Activated CD4-positive, alpha-beta T cell treated with anti-CD3 and anti-CD28 coated beads, Interleukin-2, amount 50 U/mL, for 16 hours (primary cell): ENCODE measurements around the gene S100Z.
A peak's percentile ranks its signal among the peaks of the same experiment; 100 is the strongest.
"Not testable (repeated sequence)": the region's sequence is repeated elsewhere in the genome, so short reads cannot be mapped to it uniquely, and the experiment has no call there.

Source experiments
- DNase-seq: peaks from one replicate; pipeline ENCODE4 v3.0.0-alpha.2; 2020

The S100Z gene

DNA sequence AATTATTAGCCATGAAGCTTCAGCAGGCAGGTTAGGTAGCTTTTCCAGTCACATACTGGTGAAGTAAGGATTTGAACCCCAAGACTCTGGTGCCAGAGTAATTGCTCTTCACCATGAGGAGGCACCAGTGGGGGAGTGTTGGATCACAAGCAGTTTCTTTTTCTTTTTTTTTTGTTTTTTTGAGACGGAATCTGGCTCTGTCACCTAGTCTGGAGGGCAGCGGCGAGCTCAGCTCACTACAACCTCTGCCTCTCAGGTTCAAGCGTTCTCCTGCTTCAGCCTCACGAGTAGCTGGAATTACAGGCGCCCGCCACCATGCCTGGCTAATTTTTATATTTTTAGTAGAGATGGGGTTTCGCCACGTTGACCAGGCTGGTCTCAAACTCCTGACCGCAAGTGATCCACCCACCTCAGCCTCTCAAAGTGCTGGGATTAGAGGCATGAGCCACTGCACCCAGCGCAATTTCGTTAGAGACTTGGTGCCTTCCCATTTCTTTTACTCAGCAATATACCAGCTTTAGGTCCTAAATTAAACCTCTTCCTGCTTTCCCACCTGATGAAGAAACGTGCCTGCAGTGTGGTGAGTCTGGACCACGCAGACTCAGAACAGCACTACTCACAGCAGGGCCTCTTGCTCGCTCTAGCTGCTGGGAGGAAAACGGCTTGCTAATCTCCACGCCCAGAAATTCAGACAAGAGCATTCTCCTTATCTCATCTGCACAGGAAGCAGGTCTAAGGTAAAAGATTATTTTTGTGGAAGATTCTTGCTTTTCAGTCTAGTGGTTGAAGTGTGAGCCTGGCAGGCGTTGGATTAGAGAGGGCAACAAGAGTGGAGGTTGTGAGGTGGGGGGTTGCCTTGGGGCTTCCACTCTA, at the start of gene S100Z:
TSS of gene S100Z (plus strand) at position 596 of the 873 bp plus-strand sequence. CDS start 25,346 bp downstream, outside the sequence.
- peak; percentile 68 for DNase-seq

DNA sequence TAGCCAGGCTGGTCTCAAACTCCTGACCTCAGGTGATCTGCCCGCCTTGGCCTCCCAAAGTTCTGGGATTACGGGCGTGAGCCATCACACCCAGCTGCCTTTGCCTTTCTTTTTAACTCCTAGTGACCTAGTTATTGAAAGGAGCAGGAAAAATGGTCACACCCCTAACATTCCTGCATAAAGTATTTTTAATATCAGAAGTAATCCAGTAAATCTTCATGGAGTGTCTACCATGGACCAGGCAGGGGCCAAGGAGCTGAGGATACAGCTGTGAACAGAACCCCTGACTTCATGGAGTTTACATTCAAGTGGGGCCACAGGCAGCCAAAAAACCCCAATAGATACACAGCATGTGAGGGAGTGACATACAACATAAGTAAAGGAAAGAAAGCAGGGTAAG, 49.2 kb upstream of the S100Z start:
- no peak for DNase-seq

DNA sequence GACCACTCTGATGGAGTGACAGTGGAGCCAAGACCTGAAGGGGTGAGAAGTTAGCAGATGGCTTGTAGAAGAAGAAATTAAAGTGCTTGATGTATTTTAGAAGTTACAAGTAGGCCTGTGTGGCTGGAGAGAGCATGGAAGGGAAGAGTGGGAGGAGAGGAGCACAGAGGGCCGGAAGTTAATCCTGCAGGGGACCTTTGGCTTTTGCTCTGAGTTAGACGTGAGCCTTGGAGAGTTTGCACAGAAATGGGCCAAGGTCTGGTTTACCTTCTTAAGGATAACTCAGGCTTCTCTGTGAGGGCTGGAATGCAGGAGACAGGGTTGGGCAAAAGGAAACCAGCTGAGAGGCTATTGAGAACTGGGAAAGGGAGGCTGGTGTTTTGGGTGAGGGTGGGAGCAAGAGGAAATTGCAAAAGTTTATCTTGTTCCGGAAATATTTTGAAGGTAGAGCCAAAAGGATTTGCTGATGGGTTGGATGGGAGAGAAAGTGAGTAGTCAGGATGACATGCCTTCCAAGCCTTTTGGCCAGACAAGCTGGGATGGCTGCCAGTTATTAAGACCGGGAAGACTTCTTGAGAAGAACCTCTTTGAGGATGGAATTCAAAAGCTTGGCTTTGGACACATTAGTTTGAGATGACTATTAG, 48.5 kb upstream of the S100Z start:
- DNase-seq, result no peak

DNA sequence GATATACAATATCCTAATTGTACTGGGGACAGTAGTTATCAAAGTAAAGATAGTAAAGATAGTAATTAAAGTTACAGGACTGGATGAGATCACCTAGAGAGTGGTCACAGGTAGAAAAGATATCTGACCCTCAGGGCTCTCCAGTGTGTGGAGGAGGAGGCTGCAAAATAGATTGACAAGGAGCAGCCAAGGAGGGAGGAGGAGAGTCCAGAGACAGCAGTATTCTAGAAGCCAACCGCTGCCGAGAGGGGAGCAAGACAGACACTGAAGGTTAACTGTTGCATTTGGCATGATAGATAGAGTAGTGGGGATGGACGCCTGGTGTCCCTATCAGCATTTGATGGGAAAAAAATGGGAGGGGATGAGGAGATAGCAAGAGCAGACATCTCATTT, 48.0 kb upstream of the S100Z start:
- DNase-seq, result no peak

DNA sequence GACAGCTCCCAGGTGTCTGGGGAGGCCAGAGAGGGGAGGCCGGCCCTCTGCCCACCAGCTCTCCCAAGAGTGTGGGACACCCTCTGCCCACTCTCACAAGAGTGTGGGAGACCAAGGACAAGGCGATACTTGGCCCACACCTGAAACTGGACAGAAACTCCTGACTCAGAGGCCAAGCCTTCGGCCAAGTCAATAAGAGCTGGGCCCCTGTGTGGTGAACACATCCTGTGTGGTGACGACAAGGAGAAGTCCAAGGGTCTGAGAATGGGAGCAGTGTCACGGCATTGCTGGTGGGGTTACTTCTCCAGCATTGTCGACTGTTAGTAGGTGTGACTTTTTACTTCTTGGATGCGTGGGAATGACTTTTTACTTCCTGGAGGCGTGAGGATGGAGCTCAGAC, 45.5 kb upstream of the S100Z start:
- no peak for DNase-seq

DNA sequence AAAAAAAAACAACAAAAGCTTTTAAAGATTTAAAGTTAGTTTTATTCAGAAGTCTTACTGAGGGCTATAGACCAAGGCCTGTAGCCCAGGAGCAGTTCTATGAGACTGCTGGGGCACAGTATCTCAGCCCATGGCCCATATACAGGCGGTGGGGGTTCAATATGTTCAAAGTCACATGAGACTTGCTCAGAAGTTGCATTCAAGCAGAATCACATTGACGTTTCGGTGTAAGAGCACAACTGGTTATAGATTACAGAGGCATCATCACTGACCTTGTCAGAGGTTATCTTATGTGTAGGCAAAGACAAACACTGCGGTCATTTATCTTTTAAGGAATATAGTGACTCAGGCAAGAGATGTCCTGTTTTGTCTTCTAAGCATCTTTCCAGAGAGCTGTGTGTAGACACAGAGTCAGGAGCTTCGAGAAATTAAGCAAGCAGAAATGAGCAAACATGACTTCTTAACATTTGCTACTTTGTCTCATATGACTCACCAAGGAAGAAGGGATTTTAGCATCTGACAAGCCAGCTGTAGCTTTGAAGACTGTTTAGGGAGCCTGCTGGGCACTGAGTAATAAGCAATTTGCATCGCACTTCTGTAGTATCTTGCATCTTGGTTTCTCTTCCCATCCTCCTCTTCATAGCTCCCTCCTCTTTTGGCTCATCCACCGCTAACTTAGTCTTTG, 43.9 kb upstream of the S100Z start:
- DNase-seq, result peak; percentile 50

DNA sequence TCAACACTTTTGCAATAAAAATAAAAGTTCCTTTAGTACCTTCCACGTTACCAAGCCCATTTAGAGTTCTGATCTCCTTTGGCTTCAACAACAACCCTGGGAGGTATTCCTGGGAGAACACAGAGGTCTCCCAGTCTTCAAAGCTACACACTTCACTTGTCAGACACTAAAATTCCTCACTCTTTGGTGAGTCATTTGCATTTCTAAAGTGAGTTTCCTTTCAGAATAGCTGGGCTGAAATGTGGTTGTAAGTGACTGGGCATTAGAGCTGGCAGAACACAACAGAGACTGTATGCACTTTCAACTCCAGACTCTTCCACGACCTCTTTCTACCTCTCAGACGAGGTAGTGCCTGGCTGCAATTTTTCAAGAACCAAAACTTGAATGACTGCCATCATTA, 42.5 kb upstream of the S100Z start:
- DNase-seq, result no peak

DNA sequence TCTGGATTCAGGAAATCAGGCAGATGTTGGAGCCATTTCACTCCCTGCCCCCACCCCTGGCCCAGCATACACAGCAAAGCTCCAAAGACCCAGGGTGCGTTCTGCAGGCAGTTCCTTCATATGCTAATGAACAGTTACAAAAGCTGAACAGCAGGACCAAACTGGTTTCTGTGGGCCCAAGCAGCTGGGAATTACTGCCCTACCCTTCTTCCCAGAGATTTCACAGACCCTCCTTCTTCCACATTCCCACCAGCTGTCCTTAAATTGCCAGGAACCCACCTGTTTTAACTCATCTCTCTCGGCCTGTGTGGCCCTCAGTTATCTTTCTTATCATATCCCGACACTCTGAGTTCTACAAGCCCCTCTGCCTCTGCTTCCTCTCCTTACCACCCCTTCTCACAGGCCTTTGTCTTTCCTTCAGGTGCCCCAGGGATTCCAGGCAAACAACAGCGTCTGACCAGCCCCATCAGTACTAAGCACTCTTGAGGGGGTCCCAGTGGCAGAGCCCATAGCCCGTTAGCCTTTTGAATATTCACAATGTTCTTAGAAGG, 41.6 kb upstream of the S100Z start:
- no peak for DNase-seq

DNA sequence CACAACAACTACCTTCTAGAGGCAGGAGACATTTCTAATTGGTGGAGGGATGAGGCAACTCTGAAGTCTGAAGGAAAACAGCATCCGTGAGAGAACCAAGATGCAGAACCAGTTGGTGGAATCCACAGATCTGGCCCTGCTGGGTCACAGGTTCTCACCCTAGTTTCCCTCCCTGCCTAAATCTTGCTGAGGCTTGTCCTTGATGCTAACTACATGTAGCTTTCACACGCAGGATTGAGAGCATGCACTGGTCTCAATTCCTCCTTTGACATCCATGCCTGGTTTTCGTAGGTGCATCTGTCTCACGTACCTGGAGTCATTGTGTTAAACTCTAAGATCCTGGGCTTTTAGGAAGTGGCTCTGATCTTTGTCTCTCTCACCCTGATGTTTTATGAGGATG, 40.7 kb upstream of the S100Z start:
- no peak for DNase-seq

DNA sequence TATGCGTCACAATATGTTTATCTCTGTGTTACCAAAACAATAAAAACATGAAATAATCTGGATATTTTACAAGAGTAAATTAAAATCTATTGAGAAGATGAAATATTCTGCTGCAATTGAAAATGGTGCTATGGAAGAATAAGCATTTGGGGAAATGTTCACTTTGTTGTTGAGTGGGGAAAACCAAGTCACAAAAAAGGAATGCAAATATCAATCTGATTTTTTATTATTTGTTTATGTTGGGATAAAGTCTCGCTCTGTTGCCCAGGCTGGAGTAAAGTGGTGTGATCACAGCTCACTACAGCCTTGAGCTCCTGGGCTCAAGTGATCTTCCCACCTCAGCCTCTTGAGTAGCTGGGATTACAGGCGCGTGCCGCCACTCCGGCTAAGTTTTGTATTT, 39.6 kb upstream of the S100Z start:
- no peak for DNase-seq

DNA sequence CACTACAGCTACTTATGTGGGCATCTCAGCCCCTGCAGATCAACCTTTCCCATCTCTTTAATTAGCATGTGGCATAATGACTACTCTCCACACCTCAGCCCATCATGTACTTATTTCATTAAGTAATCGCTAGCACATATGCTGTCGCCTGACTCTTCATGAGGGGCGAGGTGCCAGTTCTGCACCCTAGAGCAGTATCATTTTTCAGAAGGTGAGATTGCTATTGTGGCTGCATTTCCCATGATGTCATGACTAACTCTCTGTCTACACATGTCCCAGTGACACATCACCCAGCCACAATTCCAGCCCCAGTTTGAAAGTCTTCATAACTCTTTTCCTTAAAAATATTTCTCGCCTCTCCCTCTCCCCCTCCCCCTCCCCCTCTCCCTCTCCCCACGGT, 38.6 kb upstream of the S100Z start:
- no peak for DNase-seq

DNA sequence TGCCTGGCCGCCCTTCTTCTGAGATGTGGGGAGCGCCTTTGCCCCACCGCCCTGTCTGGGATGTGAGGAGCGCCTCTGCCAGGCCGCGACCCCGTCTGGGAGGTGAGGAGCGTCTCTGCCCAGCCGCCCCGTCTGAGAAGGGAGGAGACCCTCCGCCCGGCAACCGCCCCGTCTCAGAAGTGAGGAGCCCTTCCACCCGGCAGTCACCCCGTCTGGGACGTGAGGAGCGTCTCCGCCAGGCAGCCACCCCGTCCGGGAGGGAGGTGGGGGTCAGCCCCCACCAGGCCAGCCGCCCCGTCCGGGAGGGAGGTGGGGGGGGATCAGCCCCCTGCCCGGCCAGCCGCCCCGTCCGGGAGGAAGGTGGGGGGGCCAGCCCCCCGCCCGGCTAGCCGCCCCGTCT, 37.6 kb upstream of the S100Z start:
- not testable (repeated sequence) for DNase-seq

DNA sequence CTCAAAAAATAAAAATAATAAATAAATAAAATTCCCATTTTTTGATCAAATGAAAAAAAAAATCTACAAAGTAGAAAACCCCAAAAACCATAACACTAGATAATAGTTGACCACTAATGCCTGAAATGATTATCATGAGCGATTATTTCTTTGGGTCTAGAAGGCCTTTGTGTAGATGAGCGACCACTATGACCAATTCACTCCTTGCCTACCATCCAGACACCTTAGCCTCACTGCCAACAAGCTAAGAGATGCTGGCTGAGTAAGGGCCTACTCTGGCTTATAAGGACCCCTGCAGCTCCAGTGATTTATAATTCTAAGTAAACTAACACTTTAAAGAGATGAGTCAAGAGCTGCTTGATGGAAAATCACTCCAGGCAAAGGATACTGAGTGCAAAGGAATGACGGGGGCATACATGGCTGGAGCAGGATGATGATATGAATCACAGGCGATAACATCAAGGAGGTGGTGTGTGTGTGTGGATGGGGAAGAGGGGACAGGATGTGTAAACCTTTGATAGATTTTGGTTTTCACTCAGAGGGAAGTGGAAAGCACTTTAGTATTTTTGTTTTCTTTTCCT, 35.7 kb upstream of the S100Z start:
- no peak for DNase-seq

DNA sequence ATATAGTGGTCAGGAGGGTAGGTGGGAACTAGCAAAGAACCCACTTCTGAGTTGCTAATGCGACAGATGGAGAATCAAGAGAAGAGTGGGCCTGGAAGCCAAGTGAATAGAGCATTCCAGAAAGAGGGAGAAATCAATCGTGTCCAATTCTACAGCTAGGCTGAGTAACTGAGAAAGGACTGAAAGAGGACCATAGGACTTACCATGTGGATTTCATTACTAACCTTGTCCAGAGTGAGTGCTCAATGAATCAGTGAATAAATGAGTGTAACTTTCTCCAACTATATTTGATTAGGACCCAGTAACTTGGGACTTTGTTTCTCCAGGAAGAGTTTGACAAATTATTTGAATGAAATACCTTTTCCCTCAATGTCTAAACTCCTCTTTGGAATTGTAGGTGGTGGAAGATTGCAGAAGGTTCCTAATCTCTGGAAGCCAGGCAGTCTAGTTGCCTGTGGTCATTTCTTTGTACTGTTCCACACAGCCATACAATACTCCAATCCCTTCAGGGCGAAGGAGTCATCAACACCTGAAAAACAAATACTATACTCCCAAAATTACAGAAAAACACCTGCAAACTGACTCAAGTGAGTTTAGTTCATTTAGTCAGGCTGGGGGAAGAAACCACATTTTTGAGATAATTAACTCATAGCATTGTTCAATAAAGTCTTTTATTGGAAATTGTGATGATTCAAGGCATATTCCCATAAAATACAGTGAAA, 33.5 kb upstream of the S100Z start:
- DNase-seq, result no peak

DNA sequence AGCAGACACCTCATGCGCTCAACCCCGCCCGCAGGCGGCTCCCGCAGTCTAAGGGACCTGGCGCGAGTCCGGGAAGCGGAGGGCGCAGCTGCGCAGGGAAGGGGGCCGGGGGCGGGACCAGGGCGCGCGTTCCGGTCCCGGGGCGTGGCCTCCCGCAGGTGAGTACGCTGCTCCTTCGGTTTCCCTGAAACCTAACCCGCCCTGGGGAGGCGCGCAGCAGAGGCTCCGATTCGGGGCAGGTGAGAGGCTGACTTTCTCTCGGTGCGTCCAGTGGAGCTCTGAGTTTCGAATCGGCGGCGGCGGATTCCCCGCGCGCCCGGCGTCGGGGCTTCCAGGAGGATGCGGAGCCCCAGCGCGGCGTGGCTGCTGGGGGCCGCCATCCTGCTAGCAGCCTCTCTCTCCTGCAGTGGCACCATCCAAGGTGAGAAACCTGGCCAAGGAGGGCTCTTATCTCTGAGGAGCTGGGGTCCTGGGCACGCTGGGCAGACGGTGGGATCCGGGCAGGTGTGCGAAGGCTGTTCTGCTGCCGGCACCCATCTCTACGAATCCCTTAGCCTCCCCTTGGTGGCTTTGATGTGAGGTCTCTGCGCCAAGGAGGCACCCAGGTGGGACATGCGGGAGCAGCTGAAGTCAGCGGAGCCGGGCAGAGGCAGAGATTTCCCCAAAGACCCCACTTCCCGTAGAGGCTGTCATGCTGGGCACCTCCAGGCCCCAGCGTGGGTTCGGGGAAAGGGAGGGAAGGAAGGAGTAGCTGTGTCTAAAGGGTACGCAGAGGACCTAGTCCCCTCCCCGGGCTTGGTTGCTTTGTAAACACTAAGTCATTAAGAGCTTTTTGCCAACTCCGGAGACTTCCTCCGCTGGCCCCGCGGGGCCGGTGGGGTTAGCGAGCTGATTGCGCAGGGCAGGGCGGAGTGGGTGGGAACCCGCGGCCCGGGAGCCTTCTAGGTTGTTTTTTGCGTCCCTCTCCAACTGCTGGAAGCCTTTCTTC, 30.7 kb upstream of the S100Z start, which contains the start of gene F2RL1:
TSS of gene F2RL1 (plus strand) at position 187 of the 988 bp plus-strand sequence. CDS start at position 340, 153 bp downstream.
- peak; percentile 9 for DNase-seq

DNA sequence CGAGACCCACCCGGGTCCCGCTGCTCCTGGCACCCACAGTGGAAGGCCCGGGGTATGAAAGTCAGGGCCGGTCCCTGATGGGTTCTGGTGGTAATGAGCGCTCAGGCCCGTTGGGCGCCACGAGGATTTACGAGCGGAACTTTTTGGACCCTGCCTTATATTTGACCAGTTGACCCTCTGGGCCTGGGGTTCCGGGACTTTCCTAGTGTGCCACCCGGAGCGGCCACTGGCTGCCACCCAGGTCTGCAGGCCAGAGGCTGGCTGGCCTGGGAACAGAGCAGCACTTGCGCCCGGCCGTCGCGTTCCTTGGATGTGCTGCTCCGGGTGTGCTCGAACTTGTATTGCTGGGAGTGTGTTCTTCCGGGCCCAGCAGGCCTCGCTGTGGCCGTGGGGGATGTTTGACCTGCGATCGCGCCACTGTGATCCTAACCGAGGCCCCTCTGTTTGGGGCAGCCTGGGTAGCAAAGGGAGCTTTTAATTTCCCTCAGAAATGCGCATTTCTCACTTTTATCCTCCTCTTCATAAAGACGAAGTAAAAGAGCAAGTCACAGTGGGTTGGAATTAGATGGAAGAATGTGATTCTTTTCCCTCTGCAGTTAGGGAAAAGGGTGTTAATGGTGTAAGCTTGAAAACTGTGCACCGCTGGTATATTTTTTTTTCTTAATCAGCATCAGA, 29.8 kb upstream of the S100Z start:
- DNase-seq, result no peak

DNA sequence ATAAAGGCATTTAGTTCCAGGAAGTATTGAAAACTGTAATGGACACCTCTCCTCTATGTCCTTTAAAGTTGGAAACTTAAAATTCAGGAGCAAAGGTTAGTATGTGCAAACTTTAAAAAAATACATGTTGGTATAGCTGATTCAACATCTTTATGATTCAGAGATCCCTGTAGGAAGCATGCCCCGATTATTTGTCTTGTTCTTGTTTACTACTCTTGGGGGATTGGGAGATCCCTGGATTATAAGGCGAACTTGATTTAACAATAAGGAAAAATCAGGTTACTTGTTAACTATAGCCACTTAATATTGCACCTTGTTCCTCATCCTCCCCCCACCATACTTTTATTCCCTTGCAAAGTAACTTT, 29.3 kb upstream of the S100Z start:
- no peak for DNase-seq

DNA sequence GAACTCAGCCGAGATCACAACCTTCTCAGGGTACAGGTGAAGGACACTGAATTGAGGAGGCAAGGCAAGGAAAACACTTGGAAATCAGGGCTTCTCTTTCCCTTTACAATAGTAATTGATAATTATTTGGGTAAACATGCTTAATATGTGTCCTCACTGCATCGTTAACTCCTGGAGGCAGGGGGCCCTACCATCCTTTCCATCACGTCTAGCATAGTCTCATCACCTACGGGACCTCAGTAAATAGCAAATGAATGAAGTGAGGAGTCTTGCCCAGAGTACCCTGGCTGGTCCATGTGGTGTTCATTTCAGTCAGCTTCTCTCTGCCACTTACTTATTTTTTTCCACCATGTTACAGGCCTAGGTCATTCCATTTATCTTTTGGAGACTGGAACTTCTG, 28.7 kb upstream of the S100Z start:
- no peak for DNase-seq

DNA sequence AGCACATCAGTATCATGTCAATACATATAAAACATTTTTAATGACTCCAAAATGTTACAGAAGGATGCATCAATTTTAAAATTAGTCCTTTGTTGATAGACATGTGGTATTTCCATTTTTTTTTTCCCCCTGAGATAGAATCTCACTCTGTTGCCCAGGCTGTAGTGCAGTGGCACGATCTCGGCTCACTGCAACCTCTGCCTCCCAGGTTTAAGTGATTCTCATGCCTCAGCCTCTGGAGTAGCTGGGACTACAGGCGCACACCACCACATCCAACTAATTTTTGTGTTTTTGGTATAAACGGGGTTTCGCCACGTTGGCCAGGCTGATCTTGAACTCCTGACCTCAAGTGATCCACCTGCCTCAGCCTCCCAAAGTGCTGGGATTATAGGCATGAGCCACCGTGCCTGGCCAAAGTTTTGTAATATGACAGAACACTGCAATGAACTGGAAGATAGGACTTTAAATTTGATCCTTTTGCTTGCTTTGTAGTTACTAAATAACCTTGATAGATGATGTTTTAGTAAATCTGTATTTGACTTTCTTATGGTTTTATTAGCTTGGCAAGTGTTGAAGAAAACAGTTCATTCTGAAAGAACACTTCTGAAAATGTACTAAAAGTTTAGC, 27.6 kb upstream of the S100Z start:
- not testable (repeated sequence) for DNase-seq

DNA sequence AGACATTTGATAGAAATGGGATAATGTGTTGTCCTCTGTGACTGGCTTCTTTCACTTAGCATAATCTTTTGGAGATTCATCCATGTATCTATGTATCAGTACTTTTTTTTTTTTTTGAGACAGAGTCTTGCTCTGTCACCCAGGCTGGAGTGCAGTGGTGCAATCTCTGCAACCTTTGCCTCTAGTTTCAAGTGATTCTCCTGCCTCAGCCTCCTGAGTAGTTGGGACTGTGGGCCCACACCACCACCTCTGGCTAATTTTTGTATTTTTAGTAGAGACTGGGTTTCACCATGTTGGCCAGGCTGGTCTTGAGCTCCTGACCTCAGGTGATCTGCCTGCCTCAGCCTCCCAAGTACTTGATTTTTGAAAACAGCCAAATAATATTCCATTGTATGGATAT, 23.4 kb upstream of the S100Z start:
- DNase-seq, result not testable (repeated sequence)
